GM19452 (cell line): ENCODE data around the gene RAD51B.

ENCODE experiments used
- ATAC-seq: cut with Tn5 transposase; IDR thresholded peaks from one replicate; pipeline ENCODE4 v1.9.1; 2021; ENCODE audit not compliant: unreplicated experiment

The RAD51B gene

DNA sequence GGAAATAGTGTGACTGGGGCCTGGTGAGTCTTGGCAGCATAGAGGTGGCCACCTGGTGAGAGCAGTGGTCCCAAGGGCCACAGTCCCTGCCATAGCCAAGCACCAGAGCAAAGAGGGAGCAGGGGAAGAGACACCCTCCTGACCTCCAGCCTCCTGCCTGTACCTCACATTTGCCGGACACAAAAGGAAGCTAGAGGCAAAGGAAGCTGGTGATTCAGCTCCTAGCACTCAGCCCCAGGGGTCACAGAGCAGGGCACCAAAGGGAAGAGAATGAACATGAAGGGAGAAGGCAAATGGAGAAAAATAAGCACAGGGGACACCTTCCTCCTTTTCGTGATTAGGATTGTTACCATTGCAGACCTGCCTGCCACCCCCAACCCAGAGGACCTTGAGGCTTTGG, 756.5 kb downstream of the RAD51B start:
- ATAC-seq: no peak

DNA sequence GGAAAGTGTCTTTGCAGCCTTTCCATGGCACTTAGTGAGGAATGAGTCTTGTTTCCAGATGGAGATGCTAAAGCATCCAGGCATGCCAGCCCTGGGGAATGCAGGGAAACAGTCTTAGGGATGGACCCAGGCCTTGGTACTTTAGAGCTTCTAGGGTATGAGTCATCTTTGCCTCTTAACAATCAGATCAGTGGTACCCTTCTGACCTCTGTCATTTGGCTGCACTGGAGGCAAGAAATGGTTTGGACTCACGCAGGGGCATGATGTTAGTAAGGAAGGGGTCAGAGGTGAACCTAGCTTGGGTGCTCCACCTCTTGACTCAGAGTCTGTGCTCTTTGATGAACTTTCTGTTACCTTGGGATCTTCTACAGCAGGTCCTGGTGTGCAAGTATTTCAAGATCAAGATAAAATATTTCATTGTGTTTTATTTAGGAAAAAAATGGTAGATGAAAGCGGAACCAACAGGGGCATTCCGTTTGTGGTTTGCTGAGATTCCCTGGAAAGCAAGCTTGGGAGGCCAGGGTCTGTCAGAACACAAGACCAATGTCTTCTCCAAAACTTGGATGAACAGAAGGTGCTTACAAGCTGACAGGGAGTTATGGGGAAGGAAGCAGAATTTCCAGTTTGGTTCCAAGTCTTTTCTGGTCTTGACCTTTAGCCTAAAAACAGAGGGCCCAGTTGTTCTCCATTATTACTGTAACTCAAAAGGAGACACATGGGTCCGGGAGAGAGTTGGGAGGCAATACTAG, 757.1 kb downstream of the RAD51B start:
- ATAC-seq: no peak

DNA sequence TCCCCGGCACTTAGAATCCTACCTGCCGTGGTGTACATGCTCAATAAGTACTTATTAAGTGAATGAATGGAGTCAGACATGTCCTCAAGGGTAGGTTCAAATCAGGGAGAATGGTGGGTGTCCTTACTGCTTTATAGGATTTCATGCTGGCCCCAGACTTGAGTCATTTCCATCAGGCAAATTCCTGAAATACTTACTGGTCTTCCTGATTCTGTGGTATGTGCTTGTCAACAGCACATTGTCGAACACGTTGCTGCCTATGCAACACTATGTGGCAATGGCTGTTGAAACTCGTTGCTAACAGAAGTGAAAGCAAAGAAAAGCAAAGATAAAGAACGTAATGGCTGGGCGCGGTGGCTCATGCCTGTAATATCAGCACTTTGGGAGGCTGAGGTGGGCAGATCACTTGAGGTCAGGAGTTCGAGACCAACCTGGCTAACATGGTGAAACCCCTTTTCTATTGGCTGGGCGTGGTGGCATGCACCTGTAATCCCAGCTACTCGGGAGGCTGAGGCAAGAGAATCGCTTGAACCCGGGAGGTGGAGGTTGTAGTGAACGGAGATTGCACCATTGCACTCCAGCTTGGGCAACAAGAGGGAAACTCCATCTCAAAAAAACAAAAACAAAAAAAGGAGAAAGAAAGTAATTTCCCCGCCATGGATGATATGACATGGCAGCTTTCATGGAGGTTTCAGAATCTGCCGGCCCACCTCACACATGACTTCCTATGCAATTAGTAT, 758.4 kb downstream of the RAD51B start:
- ATAC-seq: no peak

DNA sequence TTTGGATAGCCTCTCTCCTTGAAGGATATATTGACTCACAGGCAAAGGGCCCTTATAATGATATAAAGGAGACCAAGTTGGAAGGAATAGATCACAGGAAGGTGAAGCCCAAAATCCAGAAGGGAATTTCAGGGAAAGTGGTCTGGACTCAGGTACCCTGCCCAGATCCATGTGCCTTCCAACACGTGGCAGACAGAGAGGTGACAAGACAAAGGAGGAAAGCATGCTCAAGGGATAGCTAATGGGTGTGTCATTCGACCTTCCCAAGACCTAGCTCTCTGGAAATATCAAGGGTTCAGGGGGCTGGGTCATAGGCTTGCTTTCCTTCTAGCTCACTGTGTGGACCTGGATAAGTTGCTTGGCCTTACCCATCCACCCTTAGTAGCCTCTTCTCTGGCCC, 759.0 kb downstream of the RAD51B start:
- no peak for ATAC-seq

DNA sequence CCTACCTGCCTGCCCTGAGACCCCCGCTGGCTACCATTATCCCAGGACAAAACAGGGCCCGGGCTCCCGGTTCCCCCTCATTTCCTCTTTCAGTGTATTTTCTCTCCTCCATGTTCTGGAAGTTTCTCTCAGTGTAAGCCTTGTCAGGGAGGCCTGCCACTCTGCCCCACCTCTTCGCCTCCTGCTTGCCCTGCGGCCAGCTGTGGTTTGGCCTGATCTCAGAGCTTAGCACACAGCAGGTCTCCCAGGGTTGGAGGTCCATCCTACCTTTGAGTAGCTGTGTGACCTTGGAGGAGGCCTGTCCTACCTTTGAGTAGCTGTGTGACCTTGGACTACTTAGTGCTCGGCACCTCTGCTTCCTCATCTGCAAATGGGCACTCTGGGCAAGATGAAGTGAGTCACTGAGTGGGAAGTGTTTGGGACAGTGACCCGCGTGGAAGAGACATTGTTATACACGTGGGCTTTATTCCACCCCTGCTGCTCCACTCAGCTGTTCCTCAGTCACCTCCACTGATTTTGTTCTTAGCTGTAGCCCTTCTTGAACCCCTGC, 760.6 kb downstream of the RAD51B start:
- ATAC-seq: no peak

DNA sequence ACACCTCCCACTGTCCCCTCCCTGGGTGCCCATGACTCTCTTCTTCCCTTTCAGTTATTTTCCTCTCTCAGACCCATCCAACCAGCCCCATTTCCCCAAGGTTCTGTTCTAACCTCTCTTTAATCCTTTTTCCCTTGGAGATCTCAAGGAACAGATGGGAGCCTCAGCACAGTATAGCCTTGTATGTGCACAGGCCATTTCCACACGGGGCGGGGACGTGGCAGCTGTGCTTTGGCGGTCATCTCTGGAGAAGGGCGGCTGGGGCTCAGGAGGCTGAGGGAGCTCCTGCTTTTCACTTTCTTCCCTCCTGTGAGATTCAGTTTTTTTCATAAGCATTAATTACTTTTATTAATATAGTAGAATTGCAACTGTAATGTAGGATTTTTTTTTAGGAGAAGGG, 761.1 kb downstream of the RAD51B start:
- no peak for ATAC-seq

DNA sequence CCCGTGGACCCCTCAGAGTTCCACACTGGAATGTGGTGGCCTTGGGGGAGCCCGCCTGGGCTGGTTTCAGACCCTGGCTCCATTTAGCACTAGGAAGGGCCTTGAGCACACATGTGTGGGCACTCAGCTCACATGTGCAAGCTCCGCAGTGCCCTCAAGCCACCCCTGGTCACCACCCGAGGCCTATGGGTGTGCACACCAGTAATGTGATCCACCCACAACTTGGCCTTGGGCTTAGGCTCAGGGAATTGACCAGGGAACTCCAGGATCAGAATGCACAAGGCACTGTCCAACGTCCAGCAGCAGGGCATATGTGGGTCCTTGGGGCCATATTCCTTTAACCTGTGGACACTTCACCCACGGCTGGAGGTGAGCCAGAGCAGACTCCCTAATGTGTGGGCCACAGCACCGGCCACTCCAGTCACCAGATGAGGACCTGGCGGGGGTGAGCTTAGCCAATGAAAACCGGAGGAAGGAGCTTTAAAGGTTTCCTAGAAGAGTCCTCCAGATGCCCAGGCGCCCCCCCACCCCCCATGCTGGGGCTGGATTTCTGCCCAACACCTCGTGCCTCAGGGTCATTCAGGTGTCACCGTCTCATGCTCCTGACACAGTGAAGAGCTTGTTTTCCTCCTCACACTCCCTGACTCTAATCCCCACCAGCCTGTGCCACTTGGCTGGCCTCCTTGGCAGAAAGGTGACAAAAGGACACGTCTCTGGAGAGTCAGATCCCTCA, 764.1 kb downstream of the RAD51B start:
- ATAC-seq: no peak

DNA sequence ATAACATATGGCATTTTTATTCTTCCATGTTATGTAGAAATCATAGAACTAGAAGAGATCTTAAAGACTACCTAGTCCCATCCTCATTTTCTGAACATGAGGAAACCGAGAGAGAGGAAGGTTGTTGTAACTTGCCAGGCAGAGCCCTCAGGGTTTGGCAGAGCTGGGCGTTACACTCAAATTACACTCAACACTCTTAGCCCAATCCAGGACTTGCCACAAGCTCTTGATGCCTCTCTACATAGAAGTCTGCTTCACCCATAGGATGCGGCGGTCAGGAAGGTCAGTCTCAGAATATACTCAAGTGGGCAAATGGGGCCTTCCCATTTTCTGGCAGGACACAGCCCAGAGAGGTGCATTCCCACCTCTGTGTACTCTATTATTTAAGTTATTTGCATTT, 765.2 kb downstream of the RAD51B start:
- no peak for ATAC-seq

DNA sequence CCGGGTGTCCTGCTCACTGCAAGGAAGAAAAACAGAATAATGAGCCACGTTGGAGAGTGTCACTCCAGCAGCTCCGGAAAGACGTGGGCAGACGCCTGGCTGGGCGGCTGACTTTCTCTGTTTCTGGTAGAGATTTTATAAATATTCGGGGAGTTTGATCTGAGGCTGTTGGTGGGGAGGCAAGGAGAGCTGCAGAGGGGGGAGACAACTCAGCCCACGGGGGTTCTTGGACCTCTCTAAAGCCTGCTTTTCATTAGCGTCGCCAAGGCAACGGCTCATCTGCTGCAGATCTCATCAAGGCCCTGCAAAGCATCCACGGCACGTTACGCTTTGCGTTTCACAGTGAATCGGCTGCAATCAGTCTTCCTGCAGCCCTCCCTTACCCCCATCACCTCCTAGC, 766.1 kb downstream of the RAD51B start:
- no peak for ATAC-seq

DNA sequence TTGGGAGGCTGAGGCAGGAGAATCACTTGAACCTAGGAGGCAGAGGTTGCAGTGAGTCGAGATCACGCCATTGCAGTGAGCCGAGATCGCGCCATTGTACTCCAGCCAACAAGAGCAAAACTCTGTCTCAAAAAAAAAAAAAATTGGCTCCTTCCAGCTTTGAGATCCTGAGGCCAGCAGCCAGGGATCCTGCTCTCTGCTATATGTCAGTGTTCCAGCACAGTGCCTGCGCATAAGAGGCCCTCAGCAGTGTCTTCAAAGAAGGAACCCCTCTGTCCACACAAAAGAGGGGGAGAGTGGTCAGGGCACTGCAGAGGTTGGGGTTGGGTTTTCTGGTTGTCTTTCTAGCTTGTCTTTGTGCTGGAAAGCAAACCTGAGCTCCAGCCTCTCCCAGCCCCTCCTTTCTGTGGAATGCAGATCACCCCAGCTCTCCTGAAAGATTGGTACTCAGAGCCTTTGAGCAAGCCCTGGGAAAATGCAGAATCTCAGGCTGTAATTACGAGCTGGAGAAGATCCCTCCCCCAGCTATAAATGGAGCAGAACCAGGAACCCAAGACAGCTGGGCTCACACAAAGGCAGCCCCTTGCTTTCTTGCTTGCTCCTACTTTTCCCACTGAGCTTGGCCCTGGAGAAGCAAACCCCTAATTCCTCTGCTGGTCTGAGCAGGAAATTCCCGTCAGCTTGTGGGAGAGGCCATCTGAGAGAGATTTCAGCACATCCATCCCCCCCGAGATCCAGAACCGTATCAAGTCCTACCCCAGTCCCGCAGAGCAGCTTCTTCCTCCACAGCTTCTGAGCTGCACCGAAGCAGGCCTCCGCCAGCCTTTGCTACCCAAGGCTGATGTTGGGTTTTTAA, 767.5 kb downstream of the RAD51B start:
- no peak for ATAC-seq

DNA sequence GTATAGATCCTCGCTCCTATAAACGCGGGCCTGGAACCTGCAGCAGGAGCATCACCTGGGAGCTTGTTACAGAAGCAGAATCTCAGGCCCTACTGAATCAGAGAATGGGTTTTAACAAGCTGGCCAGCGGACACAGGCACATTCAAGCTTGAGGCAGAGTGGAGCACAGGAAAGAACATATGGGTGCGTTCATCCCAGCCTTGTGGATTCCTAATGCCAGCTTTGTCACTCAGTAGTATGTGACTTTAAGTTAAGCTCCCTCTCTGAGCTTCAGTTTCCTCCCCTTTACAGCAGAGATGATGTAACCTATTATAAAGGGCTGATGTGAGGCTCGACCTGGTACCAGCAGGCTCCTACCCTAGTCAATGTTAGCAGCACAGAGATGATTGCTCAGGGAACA, 768.4 kb downstream of the RAD51B start:
- ATAC-seq: no peak

DNA sequence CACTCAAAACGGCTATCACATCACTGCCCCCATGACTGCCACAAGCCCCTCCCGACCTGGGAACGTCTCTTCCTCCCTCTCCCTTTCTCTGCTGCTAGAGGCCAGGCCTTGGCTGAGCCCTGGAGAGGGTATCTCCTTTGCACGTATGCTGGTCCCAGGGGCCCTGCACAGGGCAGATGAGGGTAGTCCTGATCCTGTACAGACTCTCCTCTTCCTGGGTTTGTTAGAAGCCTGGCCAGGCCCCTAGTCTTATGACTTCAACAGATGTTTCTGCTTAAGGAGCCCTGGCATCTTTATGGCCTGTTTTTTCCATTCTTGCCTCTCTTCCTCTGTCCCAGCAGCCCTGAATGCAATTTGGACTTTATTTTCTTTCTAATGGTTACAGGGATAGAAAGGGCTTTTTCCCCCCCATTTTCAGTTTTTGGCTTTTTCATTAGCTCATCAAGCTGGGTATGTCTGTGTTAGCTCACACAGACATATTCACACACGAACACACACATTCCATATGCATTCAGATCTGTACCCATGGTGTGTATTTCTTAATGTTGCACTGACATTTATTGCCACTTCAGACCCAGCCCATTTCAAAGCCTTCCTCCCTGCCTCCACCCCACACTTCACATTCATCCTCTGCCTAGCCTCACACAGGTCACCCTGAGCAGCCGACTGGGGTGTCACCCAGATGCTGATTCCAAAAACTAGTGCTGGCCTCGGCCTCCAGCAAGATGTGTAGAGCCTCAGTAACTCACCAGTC, 770.0 kb downstream of the RAD51B start:
- ATAC-seq: no peak

DNA sequence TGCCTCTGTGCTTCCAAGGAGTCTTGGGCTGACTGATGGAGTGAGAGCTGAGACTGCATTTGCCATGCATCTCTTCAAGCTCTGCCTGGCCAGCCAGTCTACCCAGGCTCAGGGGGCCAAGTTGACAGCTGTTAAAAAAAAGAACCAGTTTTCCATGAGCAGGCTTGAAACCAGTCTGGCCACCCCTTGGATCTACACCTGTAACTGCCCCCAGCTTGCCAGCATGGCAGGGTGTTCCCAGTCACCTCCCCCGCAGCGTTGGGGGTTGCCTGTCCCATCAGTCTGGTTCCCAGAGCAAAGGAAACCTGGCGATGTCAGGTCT, 770.6 kb downstream of the RAD51B start:
- ATAC-seq: no peak

DNA sequence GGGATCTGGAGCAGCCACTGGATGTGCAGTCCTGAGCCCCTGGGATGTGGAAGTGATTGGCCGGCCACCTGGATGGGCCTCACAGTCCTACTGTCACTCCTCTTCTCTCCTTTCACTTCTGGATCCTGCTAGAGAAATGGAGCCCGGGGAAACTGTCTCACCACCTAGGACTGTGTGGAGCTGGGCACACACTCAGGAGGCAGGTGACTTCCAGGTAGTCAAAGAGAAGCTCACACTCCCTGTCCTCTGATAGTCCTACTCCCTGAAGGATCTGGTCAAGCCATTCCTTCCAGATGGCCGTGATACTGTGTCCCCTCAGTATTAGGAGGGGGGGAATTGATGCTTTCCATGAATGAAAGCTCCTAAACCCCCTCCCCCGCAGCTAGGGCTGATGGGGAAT, 772.2 kb downstream of the RAD51B start:
- ATAC-seq: no peak

DNA sequence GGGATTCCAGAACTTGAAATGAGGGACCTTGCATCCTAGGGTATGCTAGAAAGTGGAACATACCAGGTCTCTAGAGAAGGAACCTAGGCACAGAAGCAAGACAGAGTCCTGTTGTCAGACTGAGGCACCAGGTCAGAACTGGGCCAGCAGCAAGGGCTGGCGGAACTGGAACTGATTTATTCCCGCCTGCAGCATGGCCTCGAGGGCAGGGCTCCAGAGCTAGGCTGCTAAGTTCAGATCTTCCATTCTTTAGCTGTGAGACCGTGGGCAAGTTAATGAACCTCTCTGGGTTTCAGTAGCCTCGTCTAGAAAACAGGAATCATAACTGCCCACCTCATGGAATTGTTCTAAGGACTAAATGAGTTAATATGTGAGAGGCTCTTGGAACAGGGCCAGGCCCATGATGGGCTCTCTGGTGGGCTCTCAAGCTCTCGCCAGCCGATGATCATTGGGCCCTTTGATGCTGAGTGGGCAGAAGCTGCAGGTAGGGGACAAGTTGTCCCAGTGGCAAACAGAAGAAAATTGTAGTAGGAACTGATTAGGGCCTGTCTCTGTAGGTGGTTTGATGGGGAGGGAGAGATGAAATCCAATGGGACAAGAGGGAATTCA, 773.5 kb downstream of the RAD51B start:
- ATAC-seq: no peak

DNA sequence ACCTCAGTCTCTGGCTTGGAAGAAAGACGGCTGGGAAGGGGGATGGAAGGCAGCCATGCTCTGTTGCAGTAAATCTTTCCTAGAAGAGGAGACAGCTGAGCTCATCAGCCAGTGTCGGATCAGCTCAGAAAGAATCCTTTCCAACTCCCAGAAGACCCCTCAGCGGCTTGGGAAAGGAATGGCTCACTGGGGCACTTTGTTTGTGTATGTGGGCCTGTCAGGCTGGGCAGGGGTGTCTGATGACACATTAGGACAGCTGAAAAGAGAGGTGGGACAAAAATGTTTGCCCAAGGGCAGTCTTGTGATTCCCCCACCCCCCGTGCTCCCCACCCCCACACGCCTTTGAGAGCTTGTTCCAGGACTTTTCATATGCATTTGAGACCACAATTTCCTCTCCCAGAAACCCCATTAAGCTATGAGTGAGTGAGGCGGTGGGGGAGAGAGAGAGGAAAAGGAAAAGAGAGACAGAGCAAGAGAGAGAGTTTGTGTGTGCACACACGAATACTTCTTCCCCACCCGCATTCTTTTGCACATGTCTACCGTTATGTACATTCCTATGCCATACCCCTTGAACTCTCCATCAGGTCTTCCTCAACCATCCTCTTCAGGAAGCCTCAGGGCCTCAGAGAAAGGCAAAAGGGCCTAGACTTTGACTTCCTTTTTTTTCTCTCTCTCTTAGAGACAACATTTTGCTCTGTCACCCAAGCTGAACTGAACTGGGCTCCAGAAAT, 774.4 kb downstream of the RAD51B start:
- ATAC-seq: no peak

DNA sequence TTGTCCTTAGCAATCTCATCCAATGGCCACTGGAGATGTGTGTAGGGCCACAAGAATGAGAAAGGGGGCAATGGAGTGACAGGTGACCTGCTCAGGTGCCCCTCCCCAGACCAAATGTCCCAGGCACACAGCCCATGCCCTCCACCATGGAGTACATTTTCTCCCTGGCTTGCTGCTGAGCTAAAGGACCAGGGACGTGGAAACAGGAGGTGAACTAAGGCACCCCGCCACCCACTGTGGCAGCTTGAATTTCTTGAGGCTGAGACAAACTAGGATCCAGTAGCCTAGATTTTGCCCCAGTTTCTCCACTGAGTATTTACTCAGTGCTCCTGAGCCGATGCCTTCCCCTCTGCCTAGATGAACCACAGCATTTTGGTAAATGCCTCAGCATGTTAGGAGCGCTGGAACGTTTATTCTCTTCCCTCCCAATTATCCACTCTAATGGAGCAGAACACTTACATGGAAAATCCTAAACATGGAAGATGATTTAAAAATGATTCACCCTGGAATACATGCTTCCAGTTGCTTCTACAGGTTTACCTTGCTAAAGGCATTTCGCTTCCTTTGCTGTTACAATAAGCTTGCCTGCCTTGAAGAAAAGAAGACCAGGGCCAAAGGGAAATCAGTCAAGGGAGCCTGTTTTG, 775.3 kb downstream of the RAD51B start:
- ATAC-seq: no peak

DNA sequence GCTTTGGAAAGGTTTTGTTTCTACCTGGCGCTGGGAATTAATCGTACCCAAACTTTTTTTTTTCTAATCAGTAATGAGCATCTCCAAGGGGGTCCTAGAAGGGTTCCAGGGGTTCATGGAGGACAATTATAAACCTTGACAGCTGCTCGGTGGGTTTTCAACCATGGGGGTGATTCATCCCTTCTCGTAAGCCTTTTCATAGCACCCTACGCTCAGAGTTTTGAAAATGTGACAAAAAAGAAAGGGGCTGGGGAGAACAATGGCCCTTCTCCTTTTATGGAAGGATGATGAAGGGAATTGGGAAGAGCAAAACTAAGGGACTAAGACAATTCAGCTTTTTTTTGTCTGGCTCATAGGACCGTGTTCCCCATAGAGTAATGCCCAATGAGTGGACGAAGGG, 776.6 kb downstream of the RAD51B start:
- no peak for ATAC-seq

DNA sequence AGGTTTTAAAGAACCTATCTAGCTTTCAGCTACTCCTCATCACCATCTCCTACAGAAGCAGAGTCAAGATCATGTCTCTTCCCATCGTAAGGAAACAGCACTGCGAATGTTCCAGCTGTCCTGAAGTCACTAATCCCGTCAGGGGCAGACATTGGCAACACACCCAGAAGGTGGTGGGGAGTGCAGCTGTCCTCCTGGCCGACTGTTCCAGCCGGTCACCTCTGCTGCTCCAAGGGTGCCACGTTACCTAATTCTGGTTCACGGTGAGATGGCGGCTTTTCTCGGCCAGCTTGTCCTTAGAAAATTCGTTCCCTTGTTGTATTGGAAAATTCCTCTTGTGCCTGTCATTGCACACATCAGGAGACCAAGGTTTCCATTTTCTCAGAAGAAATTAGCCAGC, 777.1 kb downstream of the RAD51B start:
- ATAC-seq: no peak
